ENCODE data around the gene SCGB3A1.

SCGB3A1 gene

DNA sequence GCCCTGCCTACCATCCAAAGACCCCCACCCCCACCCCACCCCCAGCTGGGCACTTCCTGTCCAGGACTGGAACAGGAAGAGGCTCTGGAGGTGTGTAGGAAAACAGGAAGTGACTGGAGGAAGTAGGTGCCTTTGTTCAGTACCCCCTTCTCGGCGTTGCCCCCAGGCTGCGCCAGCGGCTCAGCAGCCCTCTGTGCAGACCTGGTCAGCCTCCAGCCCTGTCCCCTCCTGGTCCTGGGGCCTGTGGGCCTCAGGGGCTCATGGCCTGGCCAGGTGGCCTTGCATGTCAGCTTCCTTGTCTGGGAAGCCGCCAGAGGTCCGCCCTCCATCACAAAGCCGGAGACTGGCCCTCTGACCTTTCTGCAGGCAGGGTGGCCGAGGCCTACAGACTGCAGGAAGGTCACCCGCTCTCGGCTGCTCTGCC is 32.1 kb upstream of the SCGB3A1 start:
- Histone ChIP-seq H3K36me3 (ENCODE audit: control insufficient read depth in 1 of 2, insufficient read depth in 2 of 2, low read length in 2 of 2) (no peaks in the 10 kb centered on the region), H3K27ac (ENCODE audit: low read length) (no peak overlapping the region), H3K9me3 (ENCODE audit: control insufficient read depth in 1 of 2, low read length in 2 of 2) (no peaks in the 10 kb centered on the region)

DNA sequence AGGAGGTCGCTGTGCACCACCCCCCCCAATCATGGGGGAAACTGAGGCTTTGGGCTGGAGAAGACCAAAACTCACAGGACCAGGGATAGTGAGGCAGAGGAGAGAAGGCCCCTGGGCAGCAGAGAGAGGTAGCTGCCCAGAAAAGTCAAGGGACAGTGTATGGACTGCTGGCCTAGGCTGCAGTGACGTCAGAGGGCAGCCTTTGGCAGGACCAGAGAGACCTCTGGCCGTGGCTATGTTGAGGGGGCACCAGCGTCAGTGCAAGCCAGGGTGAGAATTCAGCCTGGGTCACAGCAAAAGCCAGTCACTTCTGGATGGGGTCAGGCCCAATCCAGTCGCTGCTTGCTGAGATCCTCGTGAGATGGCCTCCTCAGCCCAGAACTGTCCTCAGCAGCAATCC is 31.6 kb upstream of the SCGB3A1 start:
- Histone ChIP-seq H3K4me1 (ENCODE audit: control insufficient read depth in 1 of 2, insufficient read depth in 2 of 2, low read length in 2 of 2) (peaks cover 0 to 5% of the 10 kb centered on the region in 2 donors), H3K9me3 (ENCODE audit: control insufficient read depth in 1 of 2, low read length in 2 of 2) (no peaks in the 10 kb centered on the region), H3K36me3 (ENCODE audit: control insufficient read depth in 1 of 2, insufficient read depth in 2 of 2, low read length in 2 of 2) (no peaks in the 10 kb centered on the region), H3K27ac (ENCODE audit: low read length) (no peak overlapping the region), H3K27me3 (ENCODE audit: low read depth, low read length) (no peaks in the 10 kb centered on the region), H3K4me3 (ENCODE audit: low read depth in 1 of 2, low read length in 2 of 2) (no peak overlapping the region)

More for the DNA sequence above, 32.1 kb upstream of the SCGB3A1 start:
- Histone ChIP-seq H3K4me1 (ENCODE audit: control insufficient read depth in 1 of 2, insufficient read depth in 2 of 2, low read length in 2 of 2) (peaks cover 0 to 4% of the 10 kb centered on the region in 2 donors), H3K27me3 (ENCODE audit: low read depth, low read length) (no peaks in the 10 kb centered on the region), H3K4me3 (ENCODE audit: low read depth in 1 of 2, low read length in 2 of 2) (no peak overlapping the region)

- no peak overlapping the region for H3K27ac ChIP-seq (ENCODE audit: low read length)
- H3K9me3 ChIP-seq (ENCODE audit: control insufficient read depth in 1 of 2, low read length in 2 of 2): no peaks in the 10 kb centered on the region
- H3K4me3 ChIP-seq (ENCODE audit: low read depth in 1 of 2, low read length in 2 of 2): no peak overlapping the region
- H3K27me3 ChIP-seq (ENCODE audit: low read depth, low read length): peaks cover 3% of the 10 kb centered on the region
- peaks cover 0 to 5% of the 10 kb centered on the region in 2 donors for H3K4me1 ChIP-seq (ENCODE audit: control insufficient read depth in 1 of 2, insufficient read depth in 2 of 2, low read length in 2 of 2)
- no peaks in the 10 kb centered on the region for H3K36me3 ChIP-seq (ENCODE audit: control insufficient read depth in 1 of 2, insufficient read depth in 2 of 2, low read length in 2 of 2)
Measured at GRCh38 chr5:180621311-180621710, 30.0 kb upstream of the SCGB3A1 start.

GRCh38 chr5:180620014-180620413 is 28.7 kb upstream of the SCGB3A1 start:
- no peak overlapping the region for H3K27ac ChIP-seq (ENCODE audit: low read length)
- H3K36me3 ChIP-seq (ENCODE audit: control insufficient read depth in 1 of 2, insufficient read depth in 2 of 2, low read length in 2 of 2): no peaks in the 10 kb centered on the region
- H3K4me3 ChIP-seq (ENCODE audit: low read depth in 1 of 2, low read length in 2 of 2): no peak overlapping the region
- H3K4me1 ChIP-seq (ENCODE audit: control insufficient read depth in 1 of 2, insufficient read depth in 2 of 2, low read length in 2 of 2): peaks cover 0 to 5% of the 10 kb centered on the region in 2 donors
- H3K9me3 ChIP-seq (ENCODE audit: control insufficient read depth in 1 of 2, low read length in 2 of 2): no peaks in the 10 kb centered on the region
- peaks cover 3% of the 10 kb centered on the region for H3K27me3 ChIP-seq (ENCODE audit: low read depth, low read length)

GRCh38 chr5:180619563-180619915 is 28.2 kb upstream of the SCGB3A1 start:
- peak overlapping the region in 1 of 2 donors; percentile 56 for H3K4me3 ChIP-seq (ENCODE audit: low read depth in 1 of 2, low read length in 2 of 2)
- H3K4me1 ChIP-seq (ENCODE audit: control insufficient read depth in 1 of 2, insufficient read depth in 2 of 2, low read length in 2 of 2): peaks cover 0 to 5% of the 10 kb centered on the region in 2 donors
- H3K27me3 ChIP-seq (ENCODE audit: low read depth, low read length): peaks cover 3% of the 10 kb centered on the region
- H3K36me3 ChIP-seq (ENCODE audit: control insufficient read depth in 1 of 2, insufficient read depth in 2 of 2, low read length in 2 of 2): no peaks in the 10 kb centered on the region
- H3K9me3 ChIP-seq (ENCODE audit: control insufficient read depth in 1 of 2, low read length in 2 of 2): no peaks in the 10 kb centered on the region
- H3K27ac ChIP-seq (ENCODE audit: low read length): no peak overlapping the region

GRCh38 chr5:180618829-180619562 is 27.7 kb upstream of the SCGB3A1 start:
- Histone ChIP-seq H3K4me3 (ENCODE audit: low read depth in 1 of 2, low read length in 2 of 2) (peak overlapping the region in 1 of 2 donors; percentile 56), H3K27me3 (ENCODE audit: low read depth, low read length) (peaks cover 3% of the 10 kb centered on the region), H3K27ac (ENCODE audit: low read length) (no peak overlapping the region), H3K36me3 (ENCODE audit: control insufficient read depth in 1 of 2, insufficient read depth in 2 of 2, low read length in 2 of 2) (no peaks in the 10 kb centered on the region), H3K4me1 (ENCODE audit: control insufficient read depth in 1 of 2, insufficient read depth in 2 of 2, low read length in 2 of 2) (peaks cover 0 to 5% of the 10 kb centered on the region in 2 donors), H3K9me3 (ENCODE audit: control insufficient read depth in 1 of 2, low read length in 2 of 2) (no peaks in the 10 kb centered on the region)

GRCh38 chr5:180618487-180618828 is 27.2 kb upstream of the SCGB3A1 start:
- Histone ChIP-seq H3K27me3 (ENCODE audit: low read depth, low read length) (peaks cover 3% of the 10 kb centered on the region), H3K9me3 (ENCODE audit: control insufficient read depth in 1 of 2, low read length in 2 of 2) (no peaks in the 10 kb centered on the region), H3K4me3 (ENCODE audit: low read depth in 1 of 2, low read length in 2 of 2) (peak overlapping the region in 1 of 2 donors; percentile 56), H3K36me3 (ENCODE audit: control insufficient read depth in 1 of 2, insufficient read depth in 2 of 2, low read length in 2 of 2) (no peaks in the 10 kb centered on the region), H3K4me1 (ENCODE audit: control insufficient read depth in 1 of 2, insufficient read depth in 2 of 2, low read length in 2 of 2) (peaks cover 0 to 5% of the 10 kb centered on the region in 2 donors), H3K27ac (ENCODE audit: low read length) (no peak overlapping the region)

DNA sequence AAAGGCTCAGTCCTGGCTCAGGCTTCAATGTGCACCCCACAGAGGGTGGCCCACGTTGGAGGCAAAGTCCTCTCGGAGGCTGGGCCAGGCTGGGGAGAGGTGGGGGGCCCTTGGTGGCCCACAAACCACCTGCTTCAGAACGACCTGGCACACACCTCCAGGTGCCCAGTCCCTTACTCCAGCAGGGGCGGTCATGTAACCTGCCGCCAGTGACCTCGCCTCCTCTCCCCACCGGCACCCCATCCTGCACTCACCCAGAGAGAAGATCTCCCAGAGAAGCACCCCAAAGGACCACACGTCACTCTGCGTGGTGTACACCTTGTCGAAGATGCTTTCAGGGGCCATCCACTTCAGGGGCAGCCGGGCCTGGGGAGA is 22.5 kb upstream of the SCGB3A1 start:
- Histone ChIP-seq H3K36me3 (ENCODE audit: control insufficient read depth in 1 of 2, insufficient read depth in 2 of 2, low read length in 2 of 2) (no peaks in the 10 kb centered on the region), H3K27ac (ENCODE audit: low read length) (no peak overlapping the region), H3K9me3 (ENCODE audit: control insufficient read depth in 1 of 2, low read length in 2 of 2) (no peaks in the 10 kb centered on the region), H3K27me3 (ENCODE audit: low read depth, low read length) (peaks cover 3% of the 10 kb centered on the region), H3K4me3 (ENCODE audit: low read depth in 1 of 2, low read length in 2 of 2) (no peak overlapping the region), H3K4me1 (ENCODE audit: control insufficient read depth in 1 of 2, insufficient read depth in 2 of 2, low read length in 2 of 2) (peaks cover 0 to 5% of the 10 kb centered on the region in 2 donors)

- no peaks in the 10 kb centered on the region for H3K4me1 ChIP-seq (ENCODE audit: control insufficient read depth in 1 of 2, insufficient read depth in 2 of 2, low read length in 2 of 2)
Measured at GRCh38 chr5:180613188-180613813, 22.0 kb upstream of the SCGB3A1 start.

GRCh38 chr5:180612683-180613082 is 21.4 kb upstream of the SCGB3A1 start:
- no peak overlapping the region for H3K27ac ChIP-seq (ENCODE audit: low read length)
- no peaks in the 10 kb centered on the region for H3K4me1 ChIP-seq (ENCODE audit: control insufficient read depth in 1 of 2, insufficient read depth in 2 of 2, low read length in 2 of 2)
- peaks cover 3% of the 10 kb centered on the region for H3K27me3 ChIP-seq (ENCODE audit: low read depth, low read length)
- no peak overlapping the region for H3K4me3 ChIP-seq (ENCODE audit: low read depth in 1 of 2, low read length in 2 of 2)
- H3K9me3 ChIP-seq (ENCODE audit: control insufficient read depth in 1 of 2, low read length in 2 of 2): no peaks in the 10 kb centered on the region
- H3K36me3 ChIP-seq (ENCODE audit: control insufficient read depth in 1 of 2, insufficient read depth in 2 of 2, low read length in 2 of 2): no peaks in the 10 kb centered on the region

More at GRCh38 chr5:180613188-180613813, 22.0 kb upstream of the SCGB3A1 start:
- H3K27ac ChIP-seq (ENCODE audit: low read length): no peak overlapping the region
- no peaks in the 10 kb centered on the region for H3K9me3 ChIP-seq (ENCODE audit: control insufficient read depth in 1 of 2, low read length in 2 of 2)
- H3K27me3 ChIP-seq (ENCODE audit: low read depth, low read length): peaks cover 3% of the 10 kb centered on the region
- no peaks in the 10 kb centered on the region for H3K36me3 ChIP-seq (ENCODE audit: control insufficient read depth in 1 of 2, insufficient read depth in 2 of 2, low read length in 2 of 2)
- no peak overlapping the region for H3K4me3 ChIP-seq (ENCODE audit: low read depth in 1 of 2, low read length in 2 of 2)

- Histone ChIP-seq H3K27me3 (ENCODE audit: low read depth, low read length) (peaks cover under 1% of the 10 kb centered on the region), H3K27ac (ENCODE audit: low read length) (no peak overlapping the region), H3K4me1 (ENCODE audit: control insufficient read depth in 1 of 2, insufficient read depth in 2 of 2, low read length in 2 of 2) (no peaks in the 10 kb centered on the region), H3K9me3 (ENCODE audit: control insufficient read depth in 1 of 2, low read length in 2 of 2) (no peaks in the 10 kb centered on the region), H3K36me3 (ENCODE audit: control insufficient read depth in 1 of 2, insufficient read depth in 2 of 2, low read length in 2 of 2) (no peaks in the 10 kb centered on the region), H3K4me3 (ENCODE audit: low read depth in 1 of 2, low read length in 2 of 2) (no peak overlapping the region)
Measured at GRCh38 chr5:180611140-180611850, 20.0 kb upstream of the SCGB3A1 start.
